GM23248 (cell line): ENCODE data around the gene ALK. TPM values are rescaled to one million over a fixed set of nuclear protein-coding genes. Genes with fewer than 3 reads are reported as not detected.

ENCODE experiments used
- DNase-seq: peaks from one replicate; pipeline ENCODE4 v3.0.0-alpha.2; 2015
- H2AFZ ChIP-seq: fragments of 200-600 bp; sonication (generic); 2 replicates; pipeline ENCODE4 v1.6.1; 2016; ENCODE audit warnings: antibody characterized with exemption
- H3F3A ChIP-seq: fragments of 200-600 bp; sonication (generic); 2 replicates; pipeline ENCODE4 v1.6.1; 2016; ENCODE audit warnings: mild to moderate bottlenecking, antibody characterized with exemption, mixed run types; ENCODE audit not compliant: insufficient read depth
- H3K27ac ChIP-seq: fragments of 200-600 bp; sonication (generic); 2 replicates; pipeline ENCODE4 v1.5.1; 2016; ENCODE audit warnings: mild to moderate bottlenecking
- H3K27me3 ChIP-seq: fragments of 200-600 bp; sonication (generic); replicated peaks from 2 replicates; pipeline ENCODE4 v1.6.1; 2016; ENCODE audit warnings: mild to moderate bottlenecking; ENCODE audit not compliant: insufficient read depth
- H3K36me3 ChIP-seq: fragments of 200-600 bp; sonication (generic); 2 replicates; pipeline ENCODE4 v1.6.1; 2016; ENCODE audit warnings: low read depth, mild to moderate bottlenecking
- H3K4me1 ChIP-seq: fragments of 200-600 bp; sonication (generic); 2 replicates; pipeline ENCODE4 v1.6.1; 2016; ENCODE audit warnings: mild to moderate bottlenecking; ENCODE audit not compliant: insufficient read depth
- H3K4me2 ChIP-seq: fragments of 200-600 bp; sonication (generic); one replicate; pipeline ENCODE4 v1.6.1; 2016; ENCODE audit warnings: mild to moderate bottlenecking; ENCODE audit not compliant: unreplicated experiment
- H3K4me3 ChIP-seq: fragments of 200-600 bp; sonication (generic); 2 replicates; pipeline ENCODE4 v1.5.1; 2016; ENCODE audit warnings: mild to moderate bottlenecking
- H3K79me2 ChIP-seq: fragments of 200-600 bp; sonication (generic); 2 replicates; pipeline ENCODE4 v1.6.1; 2016; ENCODE audit warnings: mild to moderate bottlenecking; ENCODE audit not compliant: insufficient read depth
- H3K9ac ChIP-seq: fragments of 200-600 bp; sonication (generic); 2 replicates; pipeline ENCODE4 v1.6.1; 2016; ENCODE audit warnings: mild to moderate bottlenecking
- H3K9me2 ChIP-seq: fragments of 200-600 bp; sonication (generic); 2 replicates; pipeline ENCODE4 v1.6.1; 2016; ENCODE audit warnings: mixed run types, mild to moderate bottlenecking, moderate library complexity; ENCODE audit not compliant: insufficient read depth
- H3K9me3 ChIP-seq: fragments of 200-600 bp; sonication (generic); one replicate; pipeline ENCODE4 v1.6.1; 2017; ENCODE audit warnings: low read depth
- H4K20me1 ChIP-seq: fragments of 200-600 bp; sonication (generic); 2 replicates; pipeline ENCODE4 v1.6.0; 2016; ENCODE audit not compliant: insufficient read depth
- EZH2 ChIP-seq: fragments of 200-600 bp; sonication (generic); IDR thresholded peaks from 2 replicates; pipeline ENCODE4 v1.6.1; 2018; ENCODE audit warnings: antibody characterized with exemption, mild to moderate bottlenecking; ENCODE audit not compliant: insufficient read depth, poor library complexity, severe bottlenecking
- EZH2phosphoT487 ChIP-seq: fragments of 200-600 bp; sonication (generic); IDR thresholded peaks from 2 replicates; pipeline ENCODE4 v1.6.1; 2018; ENCODE audit warnings: antibody characterized with exemption, moderate library complexity, mild to moderate bottlenecking, low read depth; ENCODE audit not compliant: insufficient read depth
- WGBS, 2 experiments: methylation state at CpG; one replicate each; pipeline ENCODE4 v1.1.6; 2015 to 2017; ENCODE audit warnings: low lambda C conversion rate in 2 of 2, low coverage in 1 of 2; ENCODE audit errors: missing lambda C conversion rate in 2 of 2; 5-methylcytosine and 5-hydroxymethylcytosine counted together
- in situ Hi-C: fragments of 300-500 bp; cut with MboI; formaldehyde crosslinking; loops from 2 replicates; pipeline ENCODE4 v1.15.0; 2020
- polyA plus RNA-seq: library from polyadenylated mRNA; unstranded; fragments of >200 nt; fragmentation: Nextera tagmentation; extraction: Ambion mirVana; gene quantifications from 2 replicates; pipeline ENCODE4 v1.2.1, GENCODE V29; 2016
- total RNA-seq: library from RNA; depleted of rRNA; stranded (reverse); fragments of >200 nt; shearing (Covaris generic); gene quantifications from 2 replicates; pipeline ENCODE4 v1.2.3, GENCODE V29; 2014

ALK gene
- total and polyA plus RNA-seq, 2 experiments from 2014 or later = under 0.01 to 0.05 TPM

GRCh38 chr2:29235411-29235810 lies 686.0 kb downstream of the ALK start:
- no peak overlapping the region for H3K9ac ChIP-seq
- no peaks in the 10 kb centered on the region for H4K20me1 ChIP-seq
- no peaks in the 10 kb centered on the region for H3K9me2 ChIP-seq
- no peak overlapping the region for H3K4me3 ChIP-seq
- no peak overlapping the region for H2AFZ ChIP-seq
- H3K27ac ChIP-seq = no peak overlapping the region
- no peak for TF ChIP-seq EZH2
- TF ChIP-seq EZH2phosphoT487 = no peak
- H3K4me2 ChIP-seq = no peak overlapping the region
- H3K36me3 ChIP-seq = no peaks in the 10 kb centered on the region
- peaks cover 34% of the 10 kb centered on the region for H3K27me3 ChIP-seq
- WGBS, 2 experiments = 44 to 54% methylated on average over 3 of the region's 3 CpGs
- no peaks in the 10 kb centered on the region for H3F3A ChIP-seq
- DNase-seq = no peak
- no peaks in the 10 kb centered on the region for H3K79me2 ChIP-seq
- no peaks in the 10 kb centered on the region for H3K4me1 ChIP-seq
- in situ Hi-C loops = no loop called here
- H3K9me3 ChIP-seq = no peaks in the 10 kb centered on the region

GRCh38 chr2:29233428-29233827 lies 688.0 kb downstream of the ALK start:
- TF ChIP-seq EZH2 (no peak), EZH2phosphoT487 (no peak)
- Histone ChIP-seq H4K20me1 (no peaks in the 10 kb centered on the region), H3K9ac (no peak overlapping the region), H3K27me3 (peaks cover 34% of the 10 kb centered on the region), H2AFZ (no peak overlapping the region), H3K27ac (no peak overlapping the region), H3K4me2 (no peak overlapping the region), H3K4me3 (no peak overlapping the region), H3K9me2 (no peaks in the 10 kb centered on the region), H3K79me2 (no peaks in the 10 kb centered on the region), H3F3A (no peaks in the 10 kb centered on the region), H3K9me3 (no peaks in the 10 kb centered on the region), H3K36me3 (no peaks in the 10 kb centered on the region), H3K4me1 (no peaks in the 10 kb centered on the region)
- DNase-seq = no peak
- WGBS, 2 experiments = 48% methylated on average over 6 of the region's 6 CpGs
- in situ Hi-C loops = no loop called here

- no peaks in the 10 kb centered on the region for H3K36me3 ChIP-seq
- TF ChIP-seq EZH2phosphoT487 = no peak
- no peak for TF ChIP-seq EZH2
- H3K9me3 ChIP-seq = no peaks in the 10 kb centered on the region
- DNase-seq = no peak
- H3F3A ChIP-seq = no peaks in the 10 kb centered on the region
- no peak overlapping the region for H3K27ac ChIP-seq
- no peaks in the 10 kb centered on the region for H3K9me2 ChIP-seq
- H3K4me3 ChIP-seq = no peak overlapping the region
- no peak overlapping the region for H3K9ac ChIP-seq
- 70 to 74% methylated on average over 14 of the region's 14 CpGs for WGBS, 2 experiments
- no peaks in the 10 kb centered on the region for H3K4me1 ChIP-seq
- H3K4me2 ChIP-seq = no peak overlapping the region
- in situ Hi-C loops = no loop called here
- H2AFZ ChIP-seq = no peak overlapping the region
- no peaks in the 10 kb centered on the region for H3K79me2 ChIP-seq
- H3K27me3 ChIP-seq = peaks cover 36% of the 10 kb centered on the region
- H4K20me1 ChIP-seq = no peaks in the 10 kb centered on the region
Measured at GRCh38 chr2:29232041-29232440, 689.3 kb downstream of the ALK start.

GRCh38 chr2:29229640-29230039 lies 691.7 kb downstream of the ALK start:
- Histone ChIP-seq H3K4me1 (no peaks in the 10 kb centered on the region), H3K9me3 (no peaks in the 10 kb centered on the region), H3K9me2 (no peaks in the 10 kb centered on the region), H3K36me3 (no peaks in the 10 kb centered on the region), H3K9ac (no peak overlapping the region), H3F3A (no peaks in the 10 kb centered on the region), H3K27ac (no peak overlapping the region), H3K27me3 (peaks cover 38% of the 10 kb centered on the region), H2AFZ (no peak overlapping the region), H3K4me2 (no peak overlapping the region), H3K4me3 (no peak overlapping the region), H3K79me2 (no peaks in the 10 kb centered on the region), H4K20me1 (no peaks in the 10 kb centered on the region)
- TF ChIP-seq EZH2phosphoT487 = no peak
- no peak for TF ChIP-seq EZH2
- in situ Hi-C loops = no loop called here
- WGBS, 2 experiments = 43 to 54% methylated on average over 9 of the region's 9 CpGs
- no peak for DNase-seq

- Histone ChIP-seq H3K4me1 (no peaks in the 10 kb centered on the region), H3K27ac (no peak overlapping the region), H3K9me3 (no peaks in the 10 kb centered on the region), H3F3A (no peaks in the 10 kb centered on the region), H3K9me2 (no peaks in the 10 kb centered on the region), H3K9ac (no peak overlapping the region), H2AFZ (no peak overlapping the region), H3K4me3 (no peak overlapping the region), H3K27me3 (peaks cover 38% of the 10 kb centered on the region), H3K79me2 (no peaks in the 10 kb centered on the region), H3K4me2 (no peak overlapping the region), H3K36me3 (no peaks in the 10 kb centered on the region), H4K20me1 (no peaks in the 10 kb centered on the region)
- in situ Hi-C loops = no loop called here
- TF ChIP-seq EZH2phosphoT487 (no peak), EZH2 (no peak)
- no peak for DNase-seq
- WGBS, 2 experiments = 77 to 78% methylated on average over 9 of the region's 9 CpGs
Measured at GRCh38 chr2:29228947-29229346, 692.4 kb downstream of the ALK start.
